SK-N-SH treated with all-trans-retinoic acid at 6 μM for 48 hours (cell line): ENCODE results near the gene EGR1.

ENCODE experiments used
- CSDC2 ChIP-seq: fragments of 250-450 bp; sonication (Bioruptor Pico); IDR thresholded peaks from 2 replicates; pipeline ENCODE4 v1.5.0; 2020; ENCODE audit warnings: mild to moderate bottlenecking, moderate library complexity
- ESRRG ChIP-seq: fragments of 250-450 bp; sonication (Bioruptor Pico); IDR thresholded peaks from 2 replicates; pipeline ENCODE4 v1.6.1; 2021; ENCODE audit warnings: mild to moderate bottlenecking
- ISL1 ChIP-seq: fragments of 250-450 bp; sonication (Bioruptor Pico); IDR thresholded peaks from 2 replicates; pipeline ENCODE4 v2.1.2; 2022; ENCODE audit warnings: mild to moderate bottlenecking, moderate library complexity
- OSR1 ChIP-seq: fragments of 250-450 bp; sonication (Bioruptor Pico); IDR thresholded peaks from 2 replicates; pipeline ENCODE4 v1.8.0; 2022; ENCODE audit warnings: moderate library complexity, mild to moderate bottlenecking, inconsistent platforms
- RARB ChIP-seq: fragments of 250-450 bp; sonication (Bioruptor Pico); IDR thresholded peaks from 2 replicates; pipeline ENCODE4 v1.8.0; 2021; ENCODE audit warnings: mild to moderate bottlenecking, moderate library complexity
- SNAI2 ChIP-seq: fragments of 250-450 bp; sonication (Bioruptor Pico); IDR thresholded peaks from 2 replicates; pipeline ENCODE4 v1.5.0; 2020; ENCODE audit warnings: mild to moderate bottlenecking, moderate library complexity
- ZFP3 ChIP-seq: fragments of 250-450 bp; sonication (Bioruptor Pico); IDR thresholded peaks from 2 replicates; pipeline ENCODE4 v1.5.0; 2020; ENCODE audit warnings: mild to moderate bottlenecking, moderate library complexity
- ZFP30 ChIP-seq: fragments of 450-650 bp; formaldehyde crosslinking; IDR thresholded peaks from 2 replicates; pipeline ENCODE4 v1.5.0; 2022; ENCODE audit warnings: mild to moderate bottlenecking, moderate library complexity
- ZNF565 ChIP-seq: fragments of 450-650 bp; formaldehyde crosslinking; conservative IDR thresholded peaks from 2 replicates; pipeline ENCODE4 v1.5.0; 2020; ENCODE audit warnings: low read depth, mild to moderate bottlenecking, moderate library complexity
- ZNF70 ChIP-seq: fragments of 450-650 bp; formaldehyde crosslinking; IDR thresholded peaks from 2 replicates; pipeline ENCODE4 v1.5.0; 2020; ENCODE audit warnings: mild to moderate bottlenecking, moderate library complexity
- TF ChIP-seq, protein P1 (sequence below): fragments of 250-450 bp; sonication (Bioruptor Pico); IDR thresholded peaks from 2 replicates; pipeline ENCODE4 v1.8.0; 2020; ENCODE audit warnings: mild to moderate bottlenecking, moderate library complexity, borderline replicate concordance
- TF ChIP-seq, protein P2 (sequence below): fragments of 250-450 bp; sonication (Bioruptor Pico); IDR thresholded peaks from 2 replicates; pipeline ENCODE4 v1.5.0; 2020; ENCODE audit warnings: mild to moderate bottlenecking, moderate library complexity

DNA sequence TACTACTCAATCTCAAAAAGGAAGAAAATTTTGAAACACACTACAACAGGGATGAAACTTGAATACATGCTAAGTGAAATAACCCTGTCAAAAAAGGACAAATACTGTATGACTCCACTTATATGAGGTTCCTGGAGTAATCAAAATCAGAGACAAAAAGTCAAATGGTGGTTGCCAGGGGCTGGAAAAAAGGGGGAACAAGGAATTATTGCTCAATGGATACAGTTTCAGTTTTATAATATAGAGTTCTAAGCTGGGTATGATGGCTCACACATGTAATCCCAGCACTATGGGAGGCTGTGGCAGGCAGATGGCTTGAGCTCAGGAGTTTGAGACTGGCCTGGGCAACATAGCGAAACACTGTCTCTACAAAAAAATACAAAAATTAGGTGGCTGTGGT, 48.7 kb downstream of the EGR1 start:
- no peak for TF ChIP-seq ISL1
- no peak for TF ChIP-seq RARB
- no peak for TF ChIP-seq ZFP3 (CRISPR knock-in tag)
- TF ChIP-seq, protein P1, sequence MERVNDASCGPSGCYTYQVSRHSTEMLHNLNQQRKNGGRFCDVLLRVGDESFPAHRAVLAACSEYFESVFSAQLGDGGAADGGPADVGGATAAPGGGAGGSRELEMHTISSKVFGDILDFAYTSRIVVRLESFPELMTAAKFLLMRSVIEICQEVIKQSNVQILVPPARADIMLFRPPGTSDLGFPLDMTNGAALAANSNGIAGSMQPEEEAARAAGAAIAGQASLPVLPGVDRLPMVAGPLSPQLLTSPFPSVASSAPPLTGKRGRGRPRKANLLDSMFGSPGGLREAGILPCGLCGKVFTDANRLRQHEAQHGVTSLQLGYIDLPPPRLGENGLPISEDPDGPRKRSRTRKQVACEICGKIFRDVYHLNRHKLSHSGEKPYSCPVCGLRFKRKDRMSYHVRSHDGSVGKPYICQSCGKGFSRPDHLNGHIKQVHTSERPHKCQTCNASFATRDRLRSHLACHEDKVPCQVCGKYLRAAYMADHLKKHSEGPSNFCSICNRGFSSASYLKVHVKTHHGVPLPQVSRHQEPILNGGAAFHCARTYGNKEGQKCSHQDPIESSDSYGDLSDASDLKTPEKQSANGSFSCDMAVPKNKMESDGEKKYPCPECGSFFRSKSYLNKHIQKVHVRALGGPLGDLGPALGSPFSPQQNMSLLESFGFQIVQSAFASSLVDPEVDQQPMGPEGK, result no peak
- no peak for TF ChIP-seq ZNF565 (CRISPR knock-in tag)
- no peak for TF ChIP-seq CSDC2
- no peak for TF ChIP-seq ZNF70
- no peak for TF ChIP-seq ZFP30 (CRISPR knock-in tag)
- TF ChIP-seq SNAI2, result no peak
- TF ChIP-seq, protein P2, sequence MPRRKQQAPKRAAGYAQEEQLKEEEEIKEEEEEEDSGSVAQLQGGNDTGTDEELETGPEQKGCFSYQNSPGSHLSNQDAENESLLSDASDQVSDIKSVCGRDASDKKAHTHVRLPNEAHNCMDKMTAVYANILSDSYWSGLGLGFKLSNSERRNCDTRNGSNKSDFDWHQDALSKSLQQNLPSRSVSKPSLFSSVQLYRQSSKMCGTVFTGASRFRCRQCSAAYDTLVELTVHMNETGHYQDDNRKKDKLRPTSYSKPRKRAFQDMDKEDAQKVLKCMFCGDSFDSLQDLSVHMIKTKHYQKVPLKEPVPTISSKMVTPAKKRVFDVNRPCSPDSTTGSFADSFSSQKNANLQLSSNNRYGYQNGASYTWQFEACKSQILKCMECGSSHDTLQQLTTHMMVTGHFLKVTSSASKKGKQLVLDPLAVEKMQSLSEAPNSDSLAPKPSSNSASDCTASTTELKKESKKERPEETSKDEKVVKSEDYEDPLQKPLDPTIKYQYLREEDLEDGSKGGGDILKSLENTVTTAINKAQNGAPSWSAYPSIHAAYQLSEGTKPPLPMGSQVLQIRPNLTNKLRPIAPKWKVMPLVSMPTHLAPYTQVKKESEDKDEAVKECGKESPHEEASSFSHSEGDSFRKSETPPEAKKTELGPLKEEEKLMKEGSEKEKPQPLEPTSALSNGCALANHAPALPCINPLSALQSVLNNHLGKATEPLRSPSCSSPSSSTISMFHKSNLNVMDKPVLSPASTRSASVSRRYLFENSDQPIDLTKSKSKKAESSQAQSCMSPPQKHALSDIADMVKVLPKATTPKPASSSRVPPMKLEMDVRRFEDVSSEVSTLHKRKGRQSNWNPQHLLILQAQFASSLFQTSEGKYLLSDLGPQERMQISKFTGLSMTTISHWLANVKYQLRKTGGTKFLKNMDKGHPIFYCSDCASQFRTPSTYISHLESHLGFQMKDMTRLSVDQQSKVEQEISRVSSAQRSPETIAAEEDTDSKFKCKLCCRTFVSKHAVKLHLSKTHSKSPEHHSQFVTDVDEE, result no peak
- TF ChIP-seq OSR1, result no peak
- TF ChIP-seq ESRRG, result no peak
